Breast epithelium (tissue), 3 donors: Measurements from ENCODE around the gene STEAP4.

Source experiments
- POLR2A ChIP-seq: fragments of 450-650 bp; IDR thresholded peaks from one replicate; pipeline ENCODE4 v1.6.1; 2016; ENCODE audit warnings: antibody characterized with exemption, mild to moderate bottlenecking, moderate library complexity
- POLR2AphosphoS5 ChIP-seq, 3 donors: sonication (generic); formaldehyde crosslinking; IDR thresholded peaks; one replicate each; pipeline ENCODE4 v1.6.1; 2017; ENCODE audit warnings: antibody characterized with exemption in 3 of 3
- TF ChIP-seq, protein P1 (sequence below), 3 donors: fragments of 450-650 bp; IDR thresholded peaks; one replicate each; pipeline ENCODE4 v1.5.1; 2016 to 2017; ENCODE audit warnings: antibody characterized with exemption in 3 of 3, mild to moderate bottlenecking in 3 of 3, moderate library complexity in 3 of 3

DNA sequence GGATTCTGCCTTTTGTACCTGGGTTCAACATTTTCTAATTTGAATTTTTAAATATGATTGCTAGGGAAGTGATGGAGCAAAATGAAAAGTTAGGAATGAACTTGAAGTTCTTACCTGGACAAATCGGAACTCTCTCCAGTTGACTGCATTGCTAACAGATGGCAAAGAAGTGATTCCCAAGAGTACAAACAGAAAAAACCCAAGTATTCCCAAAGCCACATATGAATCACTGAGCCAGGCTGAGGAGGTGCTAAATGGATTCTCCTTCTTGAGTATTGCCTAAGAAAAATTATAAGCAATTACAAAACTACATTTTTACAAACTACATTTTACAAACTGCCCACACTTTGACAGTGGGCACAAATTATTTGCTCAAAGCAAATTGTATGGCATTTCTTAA is 25.9 kb downstream of the STEAP4 start:
- TF ChIP-seq, protein P1, sequence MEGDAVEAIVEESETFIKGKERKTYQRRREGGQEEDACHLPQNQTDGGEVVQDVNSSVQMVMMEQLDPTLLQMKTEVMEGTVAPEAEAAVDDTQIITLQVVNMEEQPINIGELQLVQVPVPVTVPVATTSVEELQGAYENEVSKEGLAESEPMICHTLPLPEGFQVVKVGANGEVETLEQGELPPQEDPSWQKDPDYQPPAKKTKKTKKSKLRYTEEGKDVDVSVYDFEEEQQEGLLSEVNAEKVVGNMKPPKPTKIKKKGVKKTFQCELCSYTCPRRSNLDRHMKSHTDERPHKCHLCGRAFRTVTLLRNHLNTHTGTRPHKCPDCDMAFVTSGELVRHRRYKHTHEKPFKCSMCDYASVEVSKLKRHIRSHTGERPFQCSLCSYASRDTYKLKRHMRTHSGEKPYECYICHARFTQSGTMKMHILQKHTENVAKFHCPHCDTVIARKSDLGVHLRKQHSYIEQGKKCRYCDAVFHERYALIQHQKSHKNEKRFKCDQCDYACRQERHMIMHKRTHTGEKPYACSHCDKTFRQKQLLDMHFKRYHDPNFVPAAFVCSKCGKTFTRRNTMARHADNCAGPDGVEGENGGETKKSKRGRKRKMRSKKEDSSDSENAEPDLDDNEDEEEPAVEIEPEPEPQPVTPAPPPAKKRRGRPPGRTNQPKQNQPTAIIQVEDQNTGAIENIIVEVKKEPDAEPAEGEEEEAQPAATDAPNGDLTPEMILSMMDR (IDR thresholded peaks at IDR 0.05), result no peak
- TF ChIP-seq POLR2AphosphoS5 (IDR thresholded peaks at IDR 0.05), result no peak
- no peak for TF ChIP-seq POLR2A
